Measurements from ENCODE around the gene ATAD3A. TPM values are rescaled to one million over a fixed set of nuclear protein-coding genes. Genes with fewer than 3 reads are reported as not detected.

ATAD3A gene
- total RNA-seq, 1 experiment from 2014 or later = 46.2 TPM

GRCh38 chr1:1564268-1564667 is 52.3 kb downstream of the ATAD3A start:
- H3K27me3 Mint-ChIP-seq (ENCODE audit: unreplicated experiment) = no peaks in the 10 kb centered on the region
- H3K4me3 Mint-ChIP-seq (ENCODE audit: low read depth, unreplicated experiment) = no peak overlapping the region
- no TSS peak for BruUV-seq (replicated peaks)
- DNase-seq = no peak
- no peak for TF ChIP-seq CTCF (IDR thresholded peaks at IDR 0.05; ENCODE audit: unreplicated experiment)
- H3K27ac Mint-ChIP-seq (ENCODE audit: unreplicated experiment) = no peak overlapping the region
- no peaks in the 10 kb centered on the region for H3K4me1 Mint-ChIP-seq (ENCODE audit: low read depth, unreplicated experiment)
- H3K36me3 Mint-ChIP-seq (ENCODE audit: insufficient read depth, unreplicated experiment) = peaks cover 47% of the 10 kb centered on the region
- no peaks in the 10 kb centered on the region for H3K9me3 Mint-ChIP-seq (ENCODE audit: low read depth, unreplicated experiment)
- CTCF ChIA-PET = no interaction called here
- intact Hi-C loops (cut with micrococcal nuclease; ENCODE audit: unreplicated experiment) = no loop called here

- intact Hi-C loops (cut with micrococcal nuclease; ENCODE audit: unreplicated experiment) = no loop called here
- H3K27ac Mint-ChIP-seq (ENCODE audit: unreplicated experiment) = no peak overlapping the region
- H3K4me3 Mint-ChIP-seq (ENCODE audit: low read depth, unreplicated experiment) = no peak overlapping the region
Measured at GRCh38 chr1:1565340-1565739, 53.4 kb downstream of the ATAD3A start.

GRCh38 chr1:1567152-1567875 is 55.4 kb downstream of the ATAD3A start:
- Mint-ChIP-seq H3K4me1 (ENCODE audit: low read depth, unreplicated experiment) (no peaks in the 10 kb centered on the region), H3K27ac (ENCODE audit: unreplicated experiment) (no peak overlapping the region), H3K4me3 (ENCODE audit: low read depth, unreplicated experiment) (no peak overlapping the region), H3K27me3 (ENCODE audit: unreplicated experiment) (no peaks in the 10 kb centered on the region), H3K9me3 (ENCODE audit: low read depth, unreplicated experiment) (no peaks in the 10 kb centered on the region), H3K36me3 (ENCODE audit: insufficient read depth, unreplicated experiment) (peaks cover 56% of the 10 kb centered on the region)
- no peak for TF ChIP-seq CTCF (IDR thresholded peaks at IDR 0.05; ENCODE audit: unreplicated experiment)
- DNase-seq = no peak
- intact Hi-C loops (cut with micrococcal nuclease; ENCODE audit: unreplicated experiment) = no loop called here
- BruUV-seq (replicated peaks) = no TSS peak
- CTCF ChIA-PET = no interaction called here

More at GRCh38 chr1:1565340-1565739, 53.4 kb downstream of the ATAD3A start:
- no peak for TF ChIP-seq CTCF (IDR thresholded peaks at IDR 0.05; ENCODE audit: unreplicated experiment)
- Mint-ChIP-seq H3K4me1 (ENCODE audit: low read depth, unreplicated experiment) (no peaks in the 10 kb centered on the region), H3K36me3 (ENCODE audit: insufficient read depth, unreplicated experiment) (peaks cover 55% of the 10 kb centered on the region), H3K27me3 (ENCODE audit: unreplicated experiment) (no peaks in the 10 kb centered on the region), H3K9me3 (ENCODE audit: low read depth, unreplicated experiment) (no peaks in the 10 kb centered on the region)
- CTCF ChIA-PET = no interaction called here
- no TSS peak for BruUV-seq (replicated peaks)
- no peak for DNase-seq

GRCh38 chr1:1567891-1568291 is 55.9 kb downstream of the ATAD3A start:
- H3K4me3 Mint-ChIP-seq (ENCODE audit: low read depth, unreplicated experiment) = no peak overlapping the region
- no peak for DNase-seq
- no TSS peak for BruUV-seq (replicated peaks)
- peaks cover 53% of the 10 kb centered on the region for H3K36me3 Mint-ChIP-seq (ENCODE audit: insufficient read depth, unreplicated experiment)
- CTCF ChIA-PET = no interaction called here
- H3K9me3 Mint-ChIP-seq (ENCODE audit: low read depth, unreplicated experiment) = no peaks in the 10 kb centered on the region
- H3K4me1 Mint-ChIP-seq (ENCODE audit: low read depth, unreplicated experiment) = no peaks in the 10 kb centered on the region
- no peak overlapping the region for H3K27ac Mint-ChIP-seq (ENCODE audit: unreplicated experiment)
- no peaks in the 10 kb centered on the region for H3K27me3 Mint-ChIP-seq (ENCODE audit: unreplicated experiment)
- no peak for TF ChIP-seq CTCF (IDR thresholded peaks at IDR 0.05; ENCODE audit: unreplicated experiment)
- intact Hi-C loops (cut with micrococcal nuclease; ENCODE audit: unreplicated experiment) = no loop called here
